Fibroblast of lung (primary cell): Measurements from ENCODE around the gene RTN4RL1. TPM values are rescaled to one million over a fixed set of nuclear protein-coding genes. Genes with fewer than 3 reads are reported as not detected.

ENCODE experiments used
- DNase-seq, 2 donors: peaks; one replicate each; pipeline versions ENCODE4 v3.0.0 to v3.0.0-alpha.2; 2010; ENCODE audit warnings: low read depth in 2 of 2
- H2AFZ ChIP-seq: 2 replicates; pipeline ENCODE4 v1.5.1; 2012; ENCODE audit warnings: low read length, control low read depth, inconsistent platforms
- H3K27ac ChIP-seq: 2 replicates; pipeline ENCODE4 v1.5.1; 2011; ENCODE audit warnings: low read length, control low read depth; ENCODE audit not compliant: insufficient read depth
- H3K27me3 ChIP-seq: 2 replicates; pipeline ENCODE4 v1.5.1; 2011; ENCODE audit warnings: mild to moderate bottlenecking, low read length; ENCODE audit not compliant: control insufficient read depth, insufficient read depth
- H3K36me3 ChIP-seq: 2 replicates; pipeline ENCODE4 v1.5.1; 2011; ENCODE audit warnings: low read length; ENCODE audit not compliant: control insufficient read depth, insufficient read depth
- H3K4me1 ChIP-seq: 2 replicates; pipeline ENCODE4 v1.5.1; 2011; ENCODE audit warnings: low read length; ENCODE audit not compliant: control insufficient read depth, insufficient read depth; ENCODE audit errors: extremely low read depth
- H3K4me2 ChIP-seq: 2 replicates; pipeline ENCODE4 v1.5.1; 2011; ENCODE audit warnings: low read length, control low read depth; ENCODE audit not compliant: insufficient read depth; ENCODE audit errors: extremely low read depth
- H3K4me3 ChIP-seq, 4 experiments: fragments of 200-600 bp in 1 of 4; sonication (generic) in 1 of 4; replicated peaks in 1 of 4; 2 replicates each; pipeline ENCODE4 v1.5.1; 2011 to 2016; ENCODE audit warnings: low read length in 4 of 4, low read depth in 3 of 4, mild to moderate bottlenecking in 3 of 4, control low read depth in 2 of 4, inconsistent platforms in 1 of 4, mixed read lengths in 1 of 4; ENCODE audit not compliant: insufficient read depth in 1 of 4; ENCODE audit errors: control extremely low read depth in 1 of 4
- H3K79me2 ChIP-seq: 2 replicates; pipeline ENCODE4 v1.5.1; 2012; ENCODE audit warnings: mild to moderate bottlenecking, low read length, inconsistent platforms; ENCODE audit not compliant: control insufficient read depth, insufficient read depth
- H3K9ac ChIP-seq: 2 replicates; pipeline ENCODE4 v1.5.1; 2011; ENCODE audit warnings: mild to moderate bottlenecking, low read length, control low read depth; ENCODE audit not compliant: insufficient read depth
- H3K9me3 ChIP-seq: 2 replicates; pipeline ENCODE4 v1.5.1; 2012; ENCODE audit warnings: low read depth, low read length; ENCODE audit not compliant: control insufficient read depth, insufficient read depth
- H4K20me1 ChIP-seq: 2 replicates; pipeline ENCODE4 v1.5.1; 2011; ENCODE audit warnings: low read length; ENCODE audit not compliant: control insufficient read depth, insufficient read depth; ENCODE audit errors: extremely low read depth
- EZH2 ChIP-seq: IDR thresholded peaks from 2 replicates; pipeline ENCODE4 v1.5.1; 2012; ENCODE audit warnings: low read length, control low read depth, mild to moderate bottlenecking; ENCODE audit errors: missing control alignments
- polyA plus RNA-seq, 2 donors: library from polyadenylated mRNA; depleted of rRNA in 1 of 2; stranded (reverse) in 1 of 2; unstranded in 1 of 2; fragments of >200 nt; gene quantifications; 2 replicates each; pipeline ENCODE4 v1.2.1, GENCODE V29; 2011 to 2012; ENCODE audit warnings: missing spikeins in 1 of 2
- total RNA-seq: library from RNA; depleted of rRNA; stranded (reverse); fragments of >200 nt; gene quantifications from 2 replicates; pipeline ENCODE4 v1.2.1, GENCODE V29; 2014
- TF ChIP-seq, protein P1 (sequence below), 2 donors: IDR thresholded peaks in 1 of 2; conservative IDR thresholded peaks in 1 of 2; 1 replicate in 1 of 2; 2 replicates in 1 of 2; pipeline ENCODE4 v1.5.1; 2011 to 2012; ENCODE audit warnings: low read length in 2 of 2, control low read depth in 1 of 2, inconsistent platforms in 1 of 2, low read depth in 1 of 2, mild to moderate bottlenecking in 1 of 2

Gene RTN4RL1
- total and polyA plus RNA-seq, 2 donors (not counting 1 experiment from before 2014, with no cell fraction given) = 0.39 to 0.83 TPM

DNA sequence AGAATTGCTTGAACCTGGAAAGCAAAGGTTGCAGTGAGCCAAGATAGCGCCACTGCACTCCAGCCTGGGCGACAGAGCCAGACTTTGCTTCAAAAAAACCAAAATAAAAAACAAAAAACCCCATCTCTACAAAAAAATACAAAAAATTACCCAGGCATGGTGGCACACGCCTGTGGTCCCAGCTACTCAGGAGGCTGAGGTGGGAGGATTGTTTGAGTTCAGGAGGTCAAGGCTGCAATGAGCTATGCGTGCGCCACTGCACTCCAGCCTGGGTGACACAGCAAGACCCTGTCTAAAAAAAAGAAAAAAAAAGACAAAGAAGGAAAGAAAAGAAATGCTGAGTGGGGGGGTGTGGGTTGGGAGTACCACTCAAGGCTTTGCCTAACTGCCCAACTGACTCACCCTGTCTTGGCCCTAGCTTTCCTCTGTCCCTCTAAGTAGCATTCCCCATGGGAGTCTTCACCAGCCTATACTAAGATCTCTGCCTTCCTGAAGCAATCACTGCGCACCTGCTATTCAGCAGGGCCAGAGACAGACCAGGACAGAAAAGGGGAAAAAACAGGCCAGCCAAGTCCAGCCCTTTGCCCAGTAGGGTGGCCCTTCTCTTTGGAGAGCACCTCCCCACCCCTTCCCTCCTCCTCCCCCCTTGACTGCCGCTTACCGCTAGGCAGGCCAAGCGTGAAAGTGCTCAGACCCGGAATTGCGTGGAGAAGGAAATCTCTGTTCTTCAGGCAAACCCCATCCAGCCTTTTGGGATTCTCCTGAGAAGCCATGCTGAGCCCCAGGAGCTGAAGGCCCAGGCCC lies 45.8 kb downstream of the RTN4RL1 start:
- no peak for DNase-seq
- TF ChIP-seq EZH2 = no peak
- TF ChIP-seq, protein P1, sequence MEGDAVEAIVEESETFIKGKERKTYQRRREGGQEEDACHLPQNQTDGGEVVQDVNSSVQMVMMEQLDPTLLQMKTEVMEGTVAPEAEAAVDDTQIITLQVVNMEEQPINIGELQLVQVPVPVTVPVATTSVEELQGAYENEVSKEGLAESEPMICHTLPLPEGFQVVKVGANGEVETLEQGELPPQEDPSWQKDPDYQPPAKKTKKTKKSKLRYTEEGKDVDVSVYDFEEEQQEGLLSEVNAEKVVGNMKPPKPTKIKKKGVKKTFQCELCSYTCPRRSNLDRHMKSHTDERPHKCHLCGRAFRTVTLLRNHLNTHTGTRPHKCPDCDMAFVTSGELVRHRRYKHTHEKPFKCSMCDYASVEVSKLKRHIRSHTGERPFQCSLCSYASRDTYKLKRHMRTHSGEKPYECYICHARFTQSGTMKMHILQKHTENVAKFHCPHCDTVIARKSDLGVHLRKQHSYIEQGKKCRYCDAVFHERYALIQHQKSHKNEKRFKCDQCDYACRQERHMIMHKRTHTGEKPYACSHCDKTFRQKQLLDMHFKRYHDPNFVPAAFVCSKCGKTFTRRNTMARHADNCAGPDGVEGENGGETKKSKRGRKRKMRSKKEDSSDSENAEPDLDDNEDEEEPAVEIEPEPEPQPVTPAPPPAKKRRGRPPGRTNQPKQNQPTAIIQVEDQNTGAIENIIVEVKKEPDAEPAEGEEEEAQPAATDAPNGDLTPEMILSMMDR (conservative IDR thresholded peaks at IDR 0.05 in 1 of 2, IDR thresholded peaks at IDR 0.05 in 1 of 2; ENCODE audit: low read depth in 1 of 2, low read length in 2 of 2) = no peak
- no peak overlapping the region for H3K9ac ChIP-seq
- peaks cover 23% of the 10 kb centered on the region for H3K27me3 ChIP-seq
- H2AFZ ChIP-seq = no peak overlapping the region
- no peak overlapping the region for H3K4me2 ChIP-seq
- H3K9me3 ChIP-seq = no peaks in the 10 kb centered on the region
- no peak overlapping the region for H3K27ac ChIP-seq
- H3K4me1 ChIP-seq = no peaks in the 10 kb centered on the region
- H3K4me3 ChIP-seq = no peak overlapping the region
- H4K20me1 ChIP-seq = no peaks in the 10 kb centered on the region
- no peaks in the 10 kb centered on the region for H3K79me2 ChIP-seq
- no peaks in the 10 kb centered on the region for H3K36me3 ChIP-seq

DNA sequence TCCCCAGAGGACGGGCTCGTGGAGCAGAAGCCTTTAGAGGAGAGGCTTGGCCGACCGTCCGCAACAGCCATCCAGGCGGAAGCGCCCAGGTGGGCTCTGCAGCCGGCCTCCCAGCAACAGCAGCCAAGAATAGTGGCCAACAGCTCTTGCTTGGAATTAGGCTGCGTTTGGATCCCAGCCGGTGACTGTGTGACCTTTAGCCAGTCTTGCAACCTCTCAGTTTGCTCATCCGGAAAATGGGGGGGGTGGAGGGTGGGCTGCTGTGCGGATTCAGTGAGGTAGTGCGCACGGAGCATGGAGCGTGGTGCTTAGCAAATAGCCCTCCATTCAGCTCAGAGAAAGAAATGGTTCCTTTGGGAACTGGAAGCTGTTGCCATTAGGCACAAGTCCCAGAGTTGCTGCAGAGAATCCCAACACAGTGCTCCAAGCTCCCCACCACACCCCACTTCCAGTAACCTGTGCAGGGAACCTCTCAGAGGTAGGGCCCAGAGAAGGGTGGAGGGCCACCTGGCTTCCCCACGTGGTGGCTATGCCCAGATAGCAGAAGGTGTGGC lies 46.7 kb downstream of the RTN4RL1 start:
- Histone ChIP-seq H2AFZ (no peak overlapping the region), H3K27ac (no peak overlapping the region), H3K9ac (no peak overlapping the region), H3K36me3 (no peaks in the 10 kb centered on the region), H3K4me2 (no peak overlapping the region), H3K9me3 (no peaks in the 10 kb centered on the region), H3K27me3 (peaks cover 23% of the 10 kb centered on the region), H3K79me2 (no peaks in the 10 kb centered on the region), H3K4me1 (no peaks in the 10 kb centered on the region), H4K20me1 (no peaks in the 10 kb centered on the region), H3K4me3 (no peak overlapping the region)
- TF ChIP-seq EZH2 = peak; percentile 49
- TF ChIP-seq, protein P1 (conservative IDR thresholded peaks at IDR 0.05 in 1 of 2, IDR thresholded peaks at IDR 0.05 in 1 of 2; ENCODE audit: low read depth in 1 of 2, low read length in 2 of 2) = no peak
- no peak for DNase-seq

DNA sequence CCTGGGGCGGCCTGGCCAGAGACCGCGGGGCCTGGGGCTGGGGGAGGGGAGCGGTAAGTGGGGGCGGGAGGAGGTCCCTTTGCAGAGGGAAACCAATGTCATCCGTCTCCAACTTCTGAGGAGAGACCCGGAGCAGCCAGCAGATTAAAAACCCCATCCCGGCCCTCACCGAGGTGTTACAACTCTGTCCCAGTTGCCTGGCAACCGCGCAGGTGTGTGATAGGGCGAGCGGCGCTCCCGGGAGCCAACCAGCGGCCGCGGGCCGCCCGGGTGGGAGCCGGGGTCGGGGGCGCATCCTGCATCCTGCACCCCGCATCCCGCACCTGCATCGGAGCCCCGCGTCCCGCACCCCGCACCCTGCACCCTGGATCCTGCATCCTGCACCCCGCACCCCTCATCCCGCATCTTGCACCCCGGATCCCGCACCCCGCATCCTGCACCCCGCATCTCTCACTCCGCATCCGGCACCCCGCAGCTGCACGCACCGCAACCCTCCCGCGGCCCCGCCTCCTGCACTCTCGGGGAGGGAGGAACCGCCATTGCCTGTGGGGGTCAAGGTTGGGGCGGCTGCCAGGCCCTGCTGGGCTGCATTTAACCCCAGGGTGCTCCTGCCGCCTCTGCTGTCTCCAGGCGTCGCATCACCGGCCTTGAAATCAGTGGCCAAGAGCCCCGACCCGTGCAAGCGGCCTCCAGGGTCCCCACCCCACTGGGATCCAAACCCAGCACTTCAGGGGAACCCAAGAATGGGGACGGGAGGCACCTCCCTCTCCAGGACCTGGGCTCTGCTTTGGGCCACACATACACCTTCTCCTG lies 47.3 kb downstream of the RTN4RL1 start:
- TF ChIP-seq EZH2 = peak; percentile 80
- TF ChIP-seq, protein P1 (conservative IDR thresholded peaks at IDR 0.05 in 1 of 2, IDR thresholded peaks at IDR 0.05 in 1 of 2; ENCODE audit: low read depth in 1 of 2, low read length in 2 of 2) = no peak
- peaks cover 23% of the 10 kb centered on the region for H3K27me3 ChIP-seq
- DNase-seq = no peak

More for the DNA sequence above, 47.3 kb downstream of the RTN4RL1 start:
- Histone ChIP-seq H3K4me2 (no peak overlapping the region), H3K79me2 (no peaks in the 10 kb centered on the region), H3K36me3 (no peaks in the 10 kb centered on the region), H4K20me1 (no peaks in the 10 kb centered on the region), H3K4me3 (no peak overlapping the region), H3K9ac (no peak overlapping the region), H3K4me1 (no peaks in the 10 kb centered on the region), H2AFZ (no peak overlapping the region), H3K9me3 (no peaks in the 10 kb centered on the region), H3K27ac (no peak overlapping the region)
